ENCODE results near the gene GPR142. TPM values are rescaled to one million over a fixed set of nuclear protein-coding genes. Genes with fewer than 3 reads are reported as not detected.

GPR142 gene
- polyA plus RNA-seq, 1 of the 3 experiments (the other 2 are of a cell fraction) = not detected

- H3K4me3 ChIP-seq (ENCODE audit: low read depth in 2 of 2, low read length in 1 of 2) = no peak overlapping the region
- TF ChIP-seq RAD21 (IDR thresholded peaks at IDR 0.05; ENCODE audit: low read length) = no peak
- TF ChIP-seq ELF1 (IDR thresholded peaks at IDR 0.05) = no peak
- TF ChIP-seq EP300 (IDR thresholded peaks at IDR 0.05; ENCODE audit: borderline replicate concordance in 1 of 2, low read depth in 1 of 2, low read length in 1 of 2) = no peak
- no peak for TF ChIP-seq NRF1 (IDR thresholded peaks at IDR 0.05; ENCODE audit: low read depth, low read length)
- no peak for TF ChIP-seq CHD2 (IDR thresholded peaks at IDR 0.05; ENCODE audit: low read length, partially characterized antibody)
- no peak for TF ChIP-seq REST (IDR thresholded peaks at IDR 0.05; ENCODE audit: low read depth, low read length)
- no peak for TF ChIP-seq FOXJ3 (CRISPR knock-in tag; IDR thresholded peaks at IDR 0.05)
- ChIA-PET CTCF (interaction anchor here (1.1 to 12.6 kb wide), 3 partner anchors 11 to 116 kb away, joined by 3 to 194 read pairs (median 4); partner anchors contain the start of genes BTBD17 and GPR142), POLR2A (no interaction called here)
- no peak overlapping the region for H3K4me2 ChIP-seq
- no peaks in the 10 kb centered on the region for H3F3A ChIP-seq (replicated peaks; ENCODE audit: insufficient read depth)
- no peaks in the 10 kb centered on the region for H4K20me1 ChIP-seq (ENCODE audit: insufficient read depth)
- no peaks in the 10 kb centered on the region for H3K27me3 ChIP-seq (ENCODE audit: insufficient read depth)
- no peaks in the 10 kb centered on the region for H3K36me3 ChIP-seq (replicated peaks in 1 of 2; ENCODE audit: control insufficient read depth in 1 of 2, insufficient read depth in 2 of 2, low read length in 1 of 2)
- 58% methylated on average over 7 of the region's 10 CpGs for WGBS (ENCODE audit: low lambda C conversion rate)
- no peak for DNase-seq
- H3K4me1 ChIP-seq (ENCODE audit: control insufficient read depth in 1 of 2, insufficient read depth in 2 of 2, low read depth in 1 of 2, low read length in 1 of 2) = no peaks in the 10 kb centered on the region
- no peaks in the 10 kb centered on the region for H3K9me2 ChIP-seq
- no peaks in the 10 kb centered on the region for H3K79me2 ChIP-seq (ENCODE audit: insufficient read depth)
- no peak overlapping the region for H3K27ac ChIP-seq (ENCODE audit: low read depth in 2 of 2, low read length in 1 of 2)
- no peak overlapping the region for H3K9ac ChIP-seq
- no peaks in the 10 kb centered on the region for H3K9me3 ChIP-seq
- H2AFZ ChIP-seq (ENCODE audit: low read depth) = no peak overlapping the region
Observed at GRCh38 chr17:74342224-74342623, 25.1 kb upstream of the GPR142 start.

DNA sequence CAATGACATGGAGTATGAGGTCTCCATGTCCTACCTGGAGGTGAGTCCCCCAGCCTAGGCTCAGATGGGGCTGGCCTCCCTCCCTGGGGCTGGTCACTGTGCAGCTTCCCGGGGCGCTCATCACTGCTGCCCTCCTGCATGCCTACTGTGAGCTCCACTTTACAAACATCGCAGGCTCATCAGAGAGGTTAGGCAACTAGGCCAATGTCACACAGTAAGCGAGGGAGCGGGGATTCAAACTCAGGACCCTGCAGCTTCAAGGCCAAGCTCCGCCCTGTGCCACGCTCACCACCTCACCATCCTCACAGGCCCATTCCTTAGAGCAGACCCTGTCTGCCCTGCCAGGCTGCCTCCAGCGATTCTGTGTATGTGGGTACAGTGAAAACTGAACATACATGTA lies 24.2 kb upstream of the GPR142 start:
- 71% methylated on average over 8 of the region's 8 CpGs for WGBS (ENCODE audit: low lambda C conversion rate)
- H3K79me2 ChIP-seq (ENCODE audit: insufficient read depth) = no peaks in the 10 kb centered on the region
- H3K9ac ChIP-seq = no peak overlapping the region
- H3K9me3 ChIP-seq = no peaks in the 10 kb centered on the region
- ChIA-PET CTCF (interaction anchor here (1.1 to 12.6 kb wide), 3 partner anchors 10 to 115 kb away, joined by 3 to 194 read pairs (median 4); partner anchors contain the start of genes BTBD17 and GPR142), POLR2A (no interaction called here)
- no peaks in the 10 kb centered on the region for H3F3A ChIP-seq (replicated peaks; ENCODE audit: insufficient read depth)
- H3K9me2 ChIP-seq = no peaks in the 10 kb centered on the region
- no peak for TF ChIP-seq FOXJ3 (CRISPR knock-in tag; IDR thresholded peaks at IDR 0.05)
- no peak for TF ChIP-seq TEAD4 (IDR thresholded peaks at IDR 0.05; ENCODE audit: borderline replicate concordance, insufficient read depth)
- TF ChIP-seq SIN3A (IDR thresholded peaks at IDR 0.05; ENCODE audit: borderline replicate concordance, low read depth, low read length) = no peak
- no peak for TF ChIP-seq TAF1 (IDR thresholded peaks at IDR 0.05; ENCODE audit: borderline replicate concordance, low read depth, low read length)
- no peak for TF ChIP-seq FOSL2 (IDR thresholded peaks at IDR 0.05; ENCODE audit: borderline replicate concordance, low read depth)
- TF ChIP-seq, protein P1, sequence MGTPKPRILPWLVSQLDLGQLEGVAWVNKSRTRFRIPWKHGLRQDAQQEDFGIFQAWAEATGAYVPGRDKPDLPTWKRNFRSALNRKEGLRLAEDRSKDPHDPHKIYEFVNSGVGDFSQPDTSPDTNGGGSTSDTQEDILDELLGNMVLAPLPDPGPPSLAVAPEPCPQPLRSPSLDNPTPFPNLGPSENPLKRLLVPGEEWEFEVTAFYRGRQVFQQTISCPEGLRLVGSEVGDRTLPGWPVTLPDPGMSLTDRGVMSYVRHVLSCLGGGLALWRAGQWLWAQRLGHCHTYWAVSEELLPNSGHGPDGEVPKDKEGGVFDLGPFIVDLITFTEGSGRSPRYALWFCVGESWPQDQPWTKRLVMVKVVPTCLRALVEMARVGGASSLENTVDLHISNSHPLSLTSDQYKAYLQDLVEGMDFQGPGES (IDR thresholded peaks at IDR 0.05; ENCODE audit: low read depth, low read length) = no peak
- TF ChIP-seq SMC3 (IDR thresholded peaks at IDR 0.05; ENCODE audit: low read depth, low read length) = no peak
- no peak for TF ChIP-seq JUND (IDR thresholded peaks at IDR 0.05)
- TF ChIP-seq, protein P2, sequence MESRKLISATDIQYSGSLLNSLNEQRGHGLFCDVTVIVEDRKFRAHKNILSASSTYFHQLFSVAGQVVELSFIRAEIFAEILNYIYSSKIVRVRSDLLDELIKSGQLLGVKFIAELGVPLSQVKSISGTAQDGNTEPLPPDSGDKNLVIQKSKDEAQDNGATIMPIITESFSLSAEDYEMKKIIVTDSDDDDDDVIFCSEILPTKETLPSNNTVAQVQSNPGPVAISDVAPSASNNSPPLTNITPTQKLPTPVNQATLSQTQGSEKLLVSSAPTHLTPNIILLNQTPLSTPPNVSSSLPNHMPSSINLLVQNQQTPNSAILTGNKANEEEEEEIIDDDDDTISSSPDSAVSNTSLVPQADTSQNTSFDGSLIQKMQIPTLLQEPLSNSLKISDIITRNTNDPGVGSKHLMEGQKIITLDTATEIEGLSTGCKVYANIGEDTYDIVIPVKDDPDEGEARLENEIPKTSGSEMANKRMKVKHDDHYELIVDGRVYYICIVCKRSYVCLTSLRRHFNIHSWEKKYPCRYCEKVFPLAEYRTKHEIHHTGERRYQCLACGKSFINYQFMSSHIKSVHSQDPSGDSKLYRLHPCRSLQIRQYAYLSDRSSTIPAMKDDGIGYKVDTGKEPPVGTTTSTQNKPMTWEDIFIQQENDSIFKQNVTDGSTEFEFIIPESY (IDR thresholded peaks at IDR 0.05; ENCODE audit: borderline replicate concordance, low read depth) = no peak
- no peak for TF ChIP-seq FOXM1 (IDR thresholded peaks at IDR 0.05; ENCODE audit: low read depth)
- TF ChIP-seq, protein P3, sequence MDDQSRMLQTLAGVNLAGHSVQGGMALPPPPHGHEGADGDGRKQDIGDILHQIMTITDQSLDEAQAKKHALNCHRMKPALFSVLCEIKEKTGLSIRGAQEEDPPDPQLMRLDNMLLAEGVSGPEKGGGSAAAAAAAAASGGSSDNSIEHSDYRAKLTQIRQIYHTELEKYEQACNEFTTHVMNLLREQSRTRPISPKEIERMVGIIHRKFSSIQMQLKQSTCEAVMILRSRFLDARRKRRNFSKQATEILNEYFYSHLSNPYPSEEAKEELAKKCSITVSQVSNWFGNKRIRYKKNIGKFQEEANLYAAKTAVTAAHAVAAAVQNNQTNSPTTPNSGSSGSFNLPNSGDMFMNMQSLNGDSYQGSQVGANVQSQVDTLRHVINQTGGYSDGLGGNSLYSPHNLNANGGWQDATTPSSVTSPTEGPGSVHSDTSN (IDR thresholded peaks at IDR 0.05) = no peak
- TF ChIP-seq, protein P4, sequence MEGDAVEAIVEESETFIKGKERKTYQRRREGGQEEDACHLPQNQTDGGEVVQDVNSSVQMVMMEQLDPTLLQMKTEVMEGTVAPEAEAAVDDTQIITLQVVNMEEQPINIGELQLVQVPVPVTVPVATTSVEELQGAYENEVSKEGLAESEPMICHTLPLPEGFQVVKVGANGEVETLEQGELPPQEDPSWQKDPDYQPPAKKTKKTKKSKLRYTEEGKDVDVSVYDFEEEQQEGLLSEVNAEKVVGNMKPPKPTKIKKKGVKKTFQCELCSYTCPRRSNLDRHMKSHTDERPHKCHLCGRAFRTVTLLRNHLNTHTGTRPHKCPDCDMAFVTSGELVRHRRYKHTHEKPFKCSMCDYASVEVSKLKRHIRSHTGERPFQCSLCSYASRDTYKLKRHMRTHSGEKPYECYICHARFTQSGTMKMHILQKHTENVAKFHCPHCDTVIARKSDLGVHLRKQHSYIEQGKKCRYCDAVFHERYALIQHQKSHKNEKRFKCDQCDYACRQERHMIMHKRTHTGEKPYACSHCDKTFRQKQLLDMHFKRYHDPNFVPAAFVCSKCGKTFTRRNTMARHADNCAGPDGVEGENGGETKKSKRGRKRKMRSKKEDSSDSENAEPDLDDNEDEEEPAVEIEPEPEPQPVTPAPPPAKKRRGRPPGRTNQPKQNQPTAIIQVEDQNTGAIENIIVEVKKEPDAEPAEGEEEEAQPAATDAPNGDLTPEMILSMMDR (IDR thresholded peaks at IDR 0.05) = no peak
- TF ChIP-seq RCOR1 (IDR thresholded peaks at IDR 0.05; ENCODE audit: low read length) = no peak
- no peaks in the 10 kb centered on the region for H4K20me1 ChIP-seq (ENCODE audit: insufficient read depth)
- no peak overlapping the region for H3K27ac ChIP-seq (ENCODE audit: low read depth in 2 of 2, low read length in 1 of 2)
- no peak for DNase-seq
- no peaks in the 10 kb centered on the region for H3K27me3 ChIP-seq (ENCODE audit: insufficient read depth)
- no peak overlapping the region for H3K4me3 ChIP-seq (ENCODE audit: low read depth in 2 of 2, low read length in 1 of 2)
- no peak overlapping the region for H3K4me2 ChIP-seq
- no peaks in the 10 kb centered on the region for H3K4me1 ChIP-seq (ENCODE audit: control insufficient read depth in 1 of 2, insufficient read depth in 2 of 2, low read depth in 1 of 2, low read length in 1 of 2)
- H2AFZ ChIP-seq (ENCODE audit: low read depth) = no peak overlapping the region
- no peaks in the 10 kb centered on the region for H3K36me3 ChIP-seq (replicated peaks in 1 of 2; ENCODE audit: control insufficient read depth in 1 of 2, insufficient read depth in 2 of 2, low read length in 1 of 2)

Data from SK-N-SH (cell line).